Measurements from ENCODE around the gene GPNMB. TPM values are rescaled to one million over a fixed set of nuclear protein-coding genes. Genes with fewer than 3 reads are reported as not detected.
A peak's percentile ranks its signal among the peaks of the same experiment; 100 is the strongest.

The GPNMB gene
- total RNA-seq, 1 experiment from 2014 or later = 11.8 TPM

- H3K9me2 ChIP-seq (replicated peaks; ENCODE audit: insufficient read depth, low read length) = no peaks in the 10 kb centered on the region
- DNase-seq = peak; percentile 91
- H3K27ac ChIP-seq (ENCODE audit: low read length) = no peak overlapping the region
- no peak overlapping the region for H2AFZ ChIP-seq (ENCODE audit: low read length)
- H3K4me2 ChIP-seq (ENCODE audit: low read depth, low read length, poor library complexity, severe bottlenecking) = no peak overlapping the region
- no peak overlapping the region for H3K9ac ChIP-seq (ENCODE audit: low read length)
- no peaks in the 10 kb centered on the region for H3K9me3 ChIP-seq (ENCODE audit: low read length)
- no peak overlapping the region for H3K4me3 ChIP-seq (ENCODE audit: low read length)
- no peaks in the 10 kb centered on the region for H3K27me3 ChIP-seq (ENCODE audit: low read length)
- H3K36me3 ChIP-seq (ENCODE audit: insufficient read depth, low read length) = no peaks in the 10 kb centered on the region
- H3K79me2 ChIP-seq (ENCODE audit: low read length) = no peaks in the 10 kb centered on the region
- H4K20me1 ChIP-seq (ENCODE audit: insufficient read depth, low read depth, low read length) = no peaks in the 10 kb centered on the region
- peaks cover 27% of the 10 kb centered on the region for H3K4me1 ChIP-seq (ENCODE audit: low read length)
Measured at GRCh38 chr7:23277359-23277989, 30.9 kb downstream of the GPNMB start.

- no peak for DNase-seq
- H3K9me2 ChIP-seq (replicated peaks; ENCODE audit: insufficient read depth, low read length) = no peaks in the 10 kb centered on the region
- H3K36me3 ChIP-seq (ENCODE audit: insufficient read depth, low read length) = no peaks in the 10 kb centered on the region
- H2AFZ ChIP-seq (ENCODE audit: low read length) = no peak overlapping the region
- no peaks in the 10 kb centered on the region for H3K27me3 ChIP-seq (ENCODE audit: low read length)
- peaks cover 6% of the 10 kb centered on the region for H3K4me1 ChIP-seq (ENCODE audit: low read length)
- no peaks in the 10 kb centered on the region for H3K79me2 ChIP-seq (ENCODE audit: low read length)
- no peak overlapping the region for H3K4me2 ChIP-seq (ENCODE audit: low read depth, low read length, poor library complexity, severe bottlenecking)
- no peak overlapping the region for H3K4me3 ChIP-seq (ENCODE audit: low read length)
- no peak overlapping the region for H3K9ac ChIP-seq (ENCODE audit: low read length)
- no peaks in the 10 kb centered on the region for H3K9me3 ChIP-seq (ENCODE audit: low read length)
- no peak overlapping the region for H3K27ac ChIP-seq (ENCODE audit: low read length)
- no peaks in the 10 kb centered on the region for H4K20me1 ChIP-seq (ENCODE audit: insufficient read depth, low read depth, low read length)
Measured at GRCh38 chr7:23279819-23280525, 33.4 kb downstream of the GPNMB start.

GRCh38 chr7:23283086-23283485, 36.5 kb downstream of the GPNMB start:
- no peak overlapping the region for H3K27ac ChIP-seq (ENCODE audit: low read length)
- H3K9me2 ChIP-seq (replicated peaks; ENCODE audit: insufficient read depth, low read length) = no peaks in the 10 kb centered on the region
- no peak for DNase-seq
- H3K4me2 ChIP-seq (ENCODE audit: low read depth, low read length, poor library complexity, severe bottlenecking) = no peak overlapping the region
- no peaks in the 10 kb centered on the region for H3K4me1 ChIP-seq (ENCODE audit: low read length)
- H3K9ac ChIP-seq (ENCODE audit: low read length) = no peak overlapping the region
- H3K36me3 ChIP-seq (ENCODE audit: insufficient read depth, low read length) = no peaks in the 10 kb centered on the region
- H3K4me3 ChIP-seq (ENCODE audit: low read length) = no peak overlapping the region
- no peaks in the 10 kb centered on the region for H3K9me3 ChIP-seq (ENCODE audit: low read length)
- no peak overlapping the region for H2AFZ ChIP-seq (ENCODE audit: low read length)
- H4K20me1 ChIP-seq (ENCODE audit: insufficient read depth, low read depth, low read length) = no peaks in the 10 kb centered on the region
- H3K27me3 ChIP-seq (ENCODE audit: low read length) = no peaks in the 10 kb centered on the region
- no peaks in the 10 kb centered on the region for H3K79me2 ChIP-seq (ENCODE audit: low read length)

- Histone ChIP-seq H3K4me1 (ENCODE audit: low read length) (no peaks in the 10 kb centered on the region), H3K79me2 (ENCODE audit: low read length) (no peaks in the 10 kb centered on the region), H3K9me3 (ENCODE audit: low read length) (no peaks in the 10 kb centered on the region), H4K20me1 (ENCODE audit: insufficient read depth, low read depth, low read length) (no peaks in the 10 kb centered on the region), H3K4me2 (ENCODE audit: low read depth, low read length, poor library complexity, severe bottlenecking) (no peak overlapping the region), H3K4me3 (ENCODE audit: low read length) (no peak overlapping the region), H3K27me3 (ENCODE audit: low read length) (no peaks in the 10 kb centered on the region), H3K9me2 (replicated peaks; ENCODE audit: insufficient read depth, low read length) (no peaks in the 10 kb centered on the region), H3K9ac (ENCODE audit: low read length) (no peak overlapping the region), H3K36me3 (ENCODE audit: insufficient read depth, low read length) (no peaks in the 10 kb centered on the region), H3K27ac (ENCODE audit: low read length) (no peak overlapping the region), H2AFZ (ENCODE audit: low read length) (no peak overlapping the region)
- DNase-seq = no peak
Measured at GRCh38 chr7:23284871-23285270, 38.3 kb downstream of the GPNMB start.

- no peaks in the 10 kb centered on the region for H3K27me3 ChIP-seq (ENCODE audit: low read length)
- no peak overlapping the region for H2AFZ ChIP-seq (ENCODE audit: low read length)
- no peak for DNase-seq
- no peaks in the 10 kb centered on the region for H4K20me1 ChIP-seq (ENCODE audit: insufficient read depth, low read depth, low read length)
- no peaks in the 10 kb centered on the region for H3K79me2 ChIP-seq (ENCODE audit: low read length)
- no peaks in the 10 kb centered on the region for H3K36me3 ChIP-seq (ENCODE audit: insufficient read depth, low read length)
- H3K4me3 ChIP-seq (ENCODE audit: low read length) = no peak overlapping the region
- H3K27ac ChIP-seq (ENCODE audit: low read length) = no peak overlapping the region
- H3K4me1 ChIP-seq (ENCODE audit: low read length) = no peaks in the 10 kb centered on the region
- H3K9me3 ChIP-seq (ENCODE audit: low read length) = no peaks in the 10 kb centered on the region
- H3K4me2 ChIP-seq (ENCODE audit: low read depth, low read length, poor library complexity, severe bottlenecking) = no peak overlapping the region
- H3K9me2 ChIP-seq (replicated peaks; ENCODE audit: insufficient read depth, low read length) = no peaks in the 10 kb centered on the region
- H3K9ac ChIP-seq (ENCODE audit: low read length) = no peak overlapping the region
Measured at GRCh38 chr7:23285657-23286646, 39.4 kb downstream of the GPNMB start.

- Histone ChIP-seq H3K9me3 (ENCODE audit: low read length) (no peaks in the 10 kb centered on the region), H3K4me1 (ENCODE audit: low read length) (no peaks in the 10 kb centered on the region), H3K4me2 (ENCODE audit: low read depth, low read length, poor library complexity, severe bottlenecking) (no peak overlapping the region), H2AFZ (ENCODE audit: low read length) (no peak overlapping the region), H3K36me3 (ENCODE audit: insufficient read depth, low read length) (no peaks in the 10 kb centered on the region), H3K27me3 (ENCODE audit: low read length) (no peaks in the 10 kb centered on the region), H3K27ac (ENCODE audit: low read length) (no peak overlapping the region), H4K20me1 (ENCODE audit: insufficient read depth, low read depth, low read length) (no peaks in the 10 kb centered on the region), H3K79me2 (ENCODE audit: low read length) (no peaks in the 10 kb centered on the region), H3K4me3 (ENCODE audit: low read length) (no peak overlapping the region), H3K9ac (ENCODE audit: low read length) (no peak overlapping the region), H3K9me2 (replicated peaks; ENCODE audit: insufficient read depth, low read length) (no peaks in the 10 kb centered on the region)
- no peak for DNase-seq
Measured at GRCh38 chr7:23287612-23288011, 41.0 kb downstream of the GPNMB start.

GRCh38 chr7:23290993-23291392, 44.4 kb downstream of the GPNMB start:
- Histone ChIP-seq H2AFZ (ENCODE audit: low read length) (no peak overlapping the region), H4K20me1 (ENCODE audit: insufficient read depth, low read depth, low read length) (no peaks in the 10 kb centered on the region), H3K36me3 (ENCODE audit: insufficient read depth, low read length) (no peaks in the 10 kb centered on the region), H3K9ac (ENCODE audit: low read length) (no peak overlapping the region), H3K4me3 (ENCODE audit: low read length) (no peak overlapping the region), H3K4me2 (ENCODE audit: low read depth, low read length, poor library complexity, severe bottlenecking) (no peak overlapping the region), H3K9me3 (ENCODE audit: low read length) (no peaks in the 10 kb centered on the region), H3K27ac (ENCODE audit: low read length) (no peak overlapping the region), H3K79me2 (ENCODE audit: low read length) (no peaks in the 10 kb centered on the region), H3K27me3 (ENCODE audit: low read length) (no peaks in the 10 kb centered on the region), H3K9me2 (replicated peaks; ENCODE audit: insufficient read depth, low read length) (no peaks in the 10 kb centered on the region), H3K4me1 (ENCODE audit: low read length) (no peaks in the 10 kb centered on the region)
- peak; percentile 41 for DNase-seq

GRCh38 chr7:23291957-23292560, 45.5 kb downstream of the GPNMB start:
- Histone ChIP-seq H4K20me1 (ENCODE audit: insufficient read depth, low read depth, low read length) (no peaks in the 10 kb centered on the region), H3K27ac (ENCODE audit: low read length) (no peak overlapping the region), H3K4me3 (ENCODE audit: low read length) (no peak overlapping the region), H3K27me3 (ENCODE audit: low read length) (no peaks in the 10 kb centered on the region), H3K9ac (ENCODE audit: low read length) (no peak overlapping the region), H3K4me2 (ENCODE audit: low read depth, low read length, poor library complexity, severe bottlenecking) (no peak overlapping the region), H3K9me2 (replicated peaks; ENCODE audit: insufficient read depth, low read length) (no peaks in the 10 kb centered on the region), H2AFZ (ENCODE audit: low read length) (no peak overlapping the region), H3K36me3 (ENCODE audit: insufficient read depth, low read length) (no peaks in the 10 kb centered on the region), H3K4me1 (ENCODE audit: low read length) (no peaks in the 10 kb centered on the region), H3K9me3 (ENCODE audit: low read length) (no peaks in the 10 kb centered on the region), H3K79me2 (ENCODE audit: low read length) (no peaks in the 10 kb centered on the region)
- DNase-seq = peak; percentile 38
